ENCODE measurements around the gene SEC14L5. TPM values are rescaled to one million over a fixed set of nuclear protein-coding genes. Genes with fewer than 3 reads are reported as not detected.
"Not testable (repeated sequence)": the region's sequence is repeated elsewhere in the genome, so short reads cannot be mapped to it uniquely, and the experiment has no call there.

The SEC14L5 gene
- total RNA-seq, 4 donors from 2014 or later = 0.32 to 6.2 (median 0.53) TPM

DNA sequence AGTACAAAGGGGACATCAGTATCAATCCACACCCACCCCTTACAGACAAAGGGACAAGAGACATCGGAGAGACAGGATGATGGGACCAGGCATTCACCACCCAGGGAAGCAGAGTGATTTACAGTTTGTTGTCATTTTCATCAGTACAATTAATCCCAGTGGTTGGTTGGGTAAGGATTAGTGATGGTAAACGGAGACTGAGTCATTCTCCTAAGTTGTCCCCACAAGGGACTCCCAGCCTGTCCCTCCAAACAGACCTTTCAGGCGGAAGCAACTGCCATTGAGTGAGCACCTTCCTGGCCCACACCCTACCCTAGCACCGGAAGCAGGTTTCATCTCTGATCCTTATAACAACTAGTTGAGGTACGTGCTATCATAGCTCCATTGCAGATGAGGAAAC, 32.3 kb upstream of the SEC14L5 start:
- in situ Hi-C loops (cut with MboI; ENCODE audit: low pct_ligation_motif_present in 1 of 4, low pct_unique_long_range_greater_than_20kb in 1 of 4, low sequenced_read_pairs in 3 of 4) = no loop called here
- Histone ChIP-seq H3K36me3 (no peaks in the 10 kb centered on the region), H3K27ac (no peak overlapping the region), H3K4me1 (peaks cover 0 to 5% (median 0%) of the 10 kb centered on the region in 4 donors), H3K27me3 (no peaks in the 10 kb centered on the region), H3K4me3 (no peak overlapping the region), H3K9me3 (peaks cover 0 to 8% of the 10 kb centered on the region in 2 donors)
- TF ChIP-seq POLR2AphosphoS5 (IDR thresholded peaks at IDR 0.05) (no peak), POLR2A (IDR thresholded peaks at IDR 0.05) (no peak), EP300 (IDR thresholded peaks at IDR 0.05; ENCODE audit: low read depth) (no peak)
- TF ChIP-seq, protein P1, sequence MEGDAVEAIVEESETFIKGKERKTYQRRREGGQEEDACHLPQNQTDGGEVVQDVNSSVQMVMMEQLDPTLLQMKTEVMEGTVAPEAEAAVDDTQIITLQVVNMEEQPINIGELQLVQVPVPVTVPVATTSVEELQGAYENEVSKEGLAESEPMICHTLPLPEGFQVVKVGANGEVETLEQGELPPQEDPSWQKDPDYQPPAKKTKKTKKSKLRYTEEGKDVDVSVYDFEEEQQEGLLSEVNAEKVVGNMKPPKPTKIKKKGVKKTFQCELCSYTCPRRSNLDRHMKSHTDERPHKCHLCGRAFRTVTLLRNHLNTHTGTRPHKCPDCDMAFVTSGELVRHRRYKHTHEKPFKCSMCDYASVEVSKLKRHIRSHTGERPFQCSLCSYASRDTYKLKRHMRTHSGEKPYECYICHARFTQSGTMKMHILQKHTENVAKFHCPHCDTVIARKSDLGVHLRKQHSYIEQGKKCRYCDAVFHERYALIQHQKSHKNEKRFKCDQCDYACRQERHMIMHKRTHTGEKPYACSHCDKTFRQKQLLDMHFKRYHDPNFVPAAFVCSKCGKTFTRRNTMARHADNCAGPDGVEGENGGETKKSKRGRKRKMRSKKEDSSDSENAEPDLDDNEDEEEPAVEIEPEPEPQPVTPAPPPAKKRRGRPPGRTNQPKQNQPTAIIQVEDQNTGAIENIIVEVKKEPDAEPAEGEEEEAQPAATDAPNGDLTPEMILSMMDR (IDR thresholded peaks at IDR 0.05) = no peak
- DNase-seq = no peak
- intact Hi-C loops (cut with DNase I; ENCODE audit: low total_unique reads) = no loop called here
- WGBS, 2 donors (ENCODE audit: low coverage in 1 of 2) = 63 to 81% methylated on average over 2 to 5 of the region's 5 CpGs

GRCh38 chr16:4926928-4927327, 31.2 kb upstream of the SEC14L5 start:
- Histone ChIP-seq H3K27me3 (no peaks in the 10 kb centered on the region), H3K27ac (no peak overlapping the region), H3K9me3 (peaks cover 0 to 8% of the 10 kb centered on the region in 2 donors), H3K4me3 (no peak overlapping the region), H3K36me3 (no peaks in the 10 kb centered on the region), H3K4me1 (peaks cover 0 to 5% (median 0%) of the 10 kb centered on the region in 4 donors)
- no peak for TF ChIP-seq POLR2A (IDR thresholded peaks at IDR 0.05)
- no peak for TF ChIP-seq EP300 (IDR thresholded peaks at IDR 0.05; ENCODE audit: low read depth)
- TF ChIP-seq, protein P1 (IDR thresholded peaks at IDR 0.05) = no peak
- no peak for TF ChIP-seq POLR2AphosphoS5 (IDR thresholded peaks at IDR 0.05)
- DNase-seq = no peak
- in situ Hi-C loops (cut with MboI; ENCODE audit: low pct_ligation_motif_present in 1 of 4, low pct_unique_long_range_greater_than_20kb in 1 of 4, low sequenced_read_pairs in 3 of 4) (no loop called here), intact Hi-C loops (cut with DNase I; ENCODE audit: low total_unique reads) (no loop called here)
- 96 to 100% methylated on average over 1 to 2 of the region's 2 CpGs for WGBS, 2 donors (ENCODE audit: low coverage in 1 of 2)

GRCh38 chr16:4927661-4928060, 30.5 kb upstream of the SEC14L5 start:
- Histone ChIP-seq H3K4me1 (peaks cover 0 to 5% (median 0%) of the 10 kb centered on the region in 4 donors), H3K9me3 (peaks cover 0 to 8% of the 10 kb centered on the region in 2 donors), H3K27me3 (no peaks in the 10 kb centered on the region), H3K27ac (no peak overlapping the region), H3K36me3 (no peaks in the 10 kb centered on the region), H3K4me3 (no peak overlapping the region)
- TF ChIP-seq POLR2AphosphoS5 (IDR thresholded peaks at IDR 0.05) (no peak), EP300 (IDR thresholded peaks at IDR 0.05; ENCODE audit: low read depth) (no peak), POLR2A (IDR thresholded peaks at IDR 0.05) (no peak)
- TF ChIP-seq, protein P1 (IDR thresholded peaks at IDR 0.05) = no peak
- 58% methylated on average over 2 of the region's 2 CpGs; no CpG with 5 or more reads in 1 of the 2 donors for WGBS, 2 donors (ENCODE audit: low coverage in 1 of 2)
- intact Hi-C loops (cut with DNase I; ENCODE audit: low total_unique reads) (no loop called here), in situ Hi-C loops (cut with MboI; ENCODE audit: low pct_ligation_motif_present in 1 of 4, low pct_unique_long_range_greater_than_20kb in 1 of 4, low sequenced_read_pairs in 3 of 4) (no loop called here)
- no peak for DNase-seq

DNA sequence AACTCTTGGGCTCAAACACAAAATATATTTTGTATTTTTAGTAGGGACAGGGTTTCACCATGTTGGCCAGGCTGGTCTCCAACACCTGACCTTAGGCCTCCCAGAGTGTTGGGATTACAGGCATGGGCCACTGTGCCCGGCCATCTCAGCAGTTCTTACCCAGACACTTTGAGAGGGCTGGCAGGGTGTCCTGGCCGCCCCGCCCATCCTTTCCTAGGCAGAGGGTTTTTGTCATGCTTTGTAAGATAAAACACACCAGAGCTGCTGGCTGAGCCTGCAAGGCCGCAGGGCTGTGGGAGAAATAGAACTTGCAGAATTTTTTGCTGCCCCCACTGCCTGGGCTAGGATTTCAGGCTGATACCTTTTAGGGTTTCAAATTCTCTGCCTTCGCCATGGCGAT, 29.9 kb upstream of the SEC14L5 start:
- no peak for DNase-seq
- Histone ChIP-seq H3K36me3 (no peaks in the 10 kb centered on the region), H3K4me3 (no peak overlapping the region), H3K4me1 (peaks cover 0 to 5% (median 0%) of the 10 kb centered on the region in 4 donors), H3K27ac (no peak overlapping the region), H3K9me3 (peaks cover 0 to 8% of the 10 kb centered on the region in 2 donors), H3K27me3 (no peaks in the 10 kb centered on the region)
- TF ChIP-seq, protein P1 (IDR thresholded peaks at IDR 0.05) = no peak
- no peak for TF ChIP-seq EP300 (IDR thresholded peaks at IDR 0.05; ENCODE audit: low read depth)
- no peak for TF ChIP-seq POLR2AphosphoS5 (IDR thresholded peaks at IDR 0.05)
- no peak for TF ChIP-seq POLR2A (IDR thresholded peaks at IDR 0.05)
- 80 to 89% methylated on average over 1 to 6 of the region's 6 CpGs for WGBS, 2 donors (ENCODE audit: low coverage in 1 of 2)
- intact Hi-C loops (cut with DNase I; ENCODE audit: low total_unique reads) = no loop called here
- in situ Hi-C loops (cut with MboI; ENCODE audit: low pct_ligation_motif_present in 1 of 4, low pct_unique_long_range_greater_than_20kb in 1 of 4, low sequenced_read_pairs in 3 of 4) = no loop called here

- DNase-seq; H3K27ac ChIP-seq; intact Hi-C loops (cut with DNase I; ENCODE audit: low total_unique reads); H3K36me3 ChIP-seq; in situ Hi-C loops (cut with MboI; ENCODE audit: low pct_ligation_motif_present in 1 of 4, low pct_unique_long_range_greater_than_20kb in 1 of 4, low sequenced_read_pairs in 3 of 4); H3K27me3 ChIP-seq; H3K4me3 ChIP-seq; H3K9me3 ChIP-seq; H3K4me1 ChIP-seq: not testable (repeated sequence)
- WGBS, 2 donors (ENCODE audit: low coverage in 1 of 2) = 91 to 97% methylated on average over 4 of the region's 4 CpGs
Measured at GRCh38 chr16:4929619-4930018, 28.5 kb upstream of the SEC14L5 start.
